Endothelial cell (in vitro differentiated cells): ENCODE measurements around the gene SPOCK1. TPM values are rescaled to one million over a fixed set of nuclear protein-coding genes. Genes with fewer than 3 reads are reported as not detected.
"Not testable (repeated sequence)": the region's sequence is repeated elsewhere in the genome, so short reads cannot be mapped to it uniquely, and the experiment has no call there.

Source experiments
- DNase-seq: peaks from one replicate; pipeline ENCODE4 v3.0.0; 2021; ENCODE audit warnings: low spot score
- H3K27ac Mint-ChIP-seq: one replicate; pipeline ENCODE4 v1.8.0; 2021; ENCODE audit warnings: mixed read lengths, inconsistent platforms; ENCODE audit not compliant: unreplicated experiment
- H3K27me3 Mint-ChIP-seq: one replicate; pipeline ENCODE4 v1.8.0; 2021; ENCODE audit warnings: mild to moderate bottlenecking, moderate library complexity, mixed read lengths, inconsistent platforms; ENCODE audit not compliant: unreplicated experiment
- H3K36me3 Mint-ChIP-seq: one replicate; pipeline ENCODE4 v1.8.0; 2021; ENCODE audit warnings: mild to moderate bottlenecking, low read depth, mixed read lengths, inconsistent platforms; ENCODE audit not compliant: unreplicated experiment
- H3K4me1 Mint-ChIP-seq: one replicate; pipeline ENCODE4 v1.8.0; 2021; ENCODE audit warnings: mild to moderate bottlenecking, mixed read lengths, inconsistent platforms; ENCODE audit not compliant: unreplicated experiment
- H3K4me3 Mint-ChIP-seq: one replicate; pipeline ENCODE4 v1.8.0; 2021; ENCODE audit warnings: mild to moderate bottlenecking, mixed read lengths, inconsistent platforms; ENCODE audit not compliant: unreplicated experiment
- H3K9me3 Mint-ChIP-seq: one replicate; pipeline ENCODE4 v1.8.0; 2021; ENCODE audit warnings: mixed read lengths, inconsistent platforms; ENCODE audit not compliant: unreplicated experiment
- total RNA-seq: library from RNA; stranded (reverse); fragmentation: NEBNext Ultra II Directional; extraction: Animal tissue kit (Norgen Biotek cat#: 25700); gene quantifications from one replicate; pipeline ENCODE4 v1.2.1, GENCODE V29; 2021; ENCODE audit not compliant: unreplicated experiment
- TF ChIP-seq, protein P1 (sequence below): fragments of 200-600 bp; sonication (generic); IDR thresholded peaks from one replicate; pipeline ENCODE4 v1.5.0; 2021; ENCODE audit warnings: antibody characterized with exemption; ENCODE audit not compliant: unreplicated experiment

Gene SPOCK1
- total RNA-seq, 1 donor from 2014 or later, result 8.7 TPM

DNA sequence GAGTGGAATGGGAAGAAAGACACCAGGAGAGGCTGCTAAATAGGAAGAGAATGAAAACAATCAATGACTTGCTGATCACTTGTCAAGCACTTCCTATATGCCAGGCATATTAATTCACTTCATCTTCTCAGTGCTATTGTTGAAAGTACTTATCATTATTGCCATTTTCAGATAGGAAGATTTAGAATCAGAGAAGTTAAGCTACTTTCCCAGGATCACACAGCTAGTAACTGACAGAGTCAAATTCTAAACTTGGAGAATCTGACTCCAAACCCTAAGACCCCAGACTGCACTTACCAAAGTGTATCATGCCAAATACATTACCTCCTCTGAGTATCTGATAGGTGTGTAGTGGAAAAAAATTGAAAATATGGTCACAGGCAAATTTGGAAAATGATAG is 236.3 kb downstream of the SPOCK1 start:
- TF ChIP-seq, protein P1, sequence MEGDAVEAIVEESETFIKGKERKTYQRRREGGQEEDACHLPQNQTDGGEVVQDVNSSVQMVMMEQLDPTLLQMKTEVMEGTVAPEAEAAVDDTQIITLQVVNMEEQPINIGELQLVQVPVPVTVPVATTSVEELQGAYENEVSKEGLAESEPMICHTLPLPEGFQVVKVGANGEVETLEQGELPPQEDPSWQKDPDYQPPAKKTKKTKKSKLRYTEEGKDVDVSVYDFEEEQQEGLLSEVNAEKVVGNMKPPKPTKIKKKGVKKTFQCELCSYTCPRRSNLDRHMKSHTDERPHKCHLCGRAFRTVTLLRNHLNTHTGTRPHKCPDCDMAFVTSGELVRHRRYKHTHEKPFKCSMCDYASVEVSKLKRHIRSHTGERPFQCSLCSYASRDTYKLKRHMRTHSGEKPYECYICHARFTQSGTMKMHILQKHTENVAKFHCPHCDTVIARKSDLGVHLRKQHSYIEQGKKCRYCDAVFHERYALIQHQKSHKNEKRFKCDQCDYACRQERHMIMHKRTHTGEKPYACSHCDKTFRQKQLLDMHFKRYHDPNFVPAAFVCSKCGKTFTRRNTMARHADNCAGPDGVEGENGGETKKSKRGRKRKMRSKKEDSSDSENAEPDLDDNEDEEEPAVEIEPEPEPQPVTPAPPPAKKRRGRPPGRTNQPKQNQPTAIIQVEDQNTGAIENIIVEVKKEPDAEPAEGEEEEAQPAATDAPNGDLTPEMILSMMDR, result no peak
- Mint-ChIP-seq H3K4me3 (no peak overlapping the region), H3K36me3 (no peaks in the 10 kb centered on the region), H3K27me3 (peaks cover 2% of the 10 kb centered on the region), H3K9me3 (no peaks in the 10 kb centered on the region), H3K4me1 (no peaks in the 10 kb centered on the region), H3K27ac (no peak overlapping the region)
- DNase-seq, result no peak

GRCh38 chr5:137260820-137261695 is 238.1 kb downstream of the SPOCK1 start:
- H3K36me3 Mint-ChIP-seq, result no peaks in the 10 kb centered on the region
- H3K27me3 Mint-ChIP-seq, result peaks cover 2% of the 10 kb centered on the region
- H3K9me3 Mint-ChIP-seq, result no peaks in the 10 kb centered on the region
- TF ChIP-seq, protein P1, result no peak
- H3K27ac Mint-ChIP-seq, result no peak overlapping the region
- H3K4me1 Mint-ChIP-seq, result no peaks in the 10 kb centered on the region
- DNase-seq, result no peak
- no peak overlapping the region for H3K4me3 Mint-ChIP-seq

- not testable (repeated sequence) for DNase-seq, H3K27me3 Mint-ChIP-seq, H3K9me3 Mint-ChIP-seq, H3K4me3 Mint-ChIP-seq, H3K36me3 Mint-ChIP-seq, H3K4me1 Mint-ChIP-seq, H3K27ac Mint-ChIP-seq
Measured at GRCh38 chr5:137259115-137259514, 240.0 kb downstream of the SPOCK1 start.

DNA sequence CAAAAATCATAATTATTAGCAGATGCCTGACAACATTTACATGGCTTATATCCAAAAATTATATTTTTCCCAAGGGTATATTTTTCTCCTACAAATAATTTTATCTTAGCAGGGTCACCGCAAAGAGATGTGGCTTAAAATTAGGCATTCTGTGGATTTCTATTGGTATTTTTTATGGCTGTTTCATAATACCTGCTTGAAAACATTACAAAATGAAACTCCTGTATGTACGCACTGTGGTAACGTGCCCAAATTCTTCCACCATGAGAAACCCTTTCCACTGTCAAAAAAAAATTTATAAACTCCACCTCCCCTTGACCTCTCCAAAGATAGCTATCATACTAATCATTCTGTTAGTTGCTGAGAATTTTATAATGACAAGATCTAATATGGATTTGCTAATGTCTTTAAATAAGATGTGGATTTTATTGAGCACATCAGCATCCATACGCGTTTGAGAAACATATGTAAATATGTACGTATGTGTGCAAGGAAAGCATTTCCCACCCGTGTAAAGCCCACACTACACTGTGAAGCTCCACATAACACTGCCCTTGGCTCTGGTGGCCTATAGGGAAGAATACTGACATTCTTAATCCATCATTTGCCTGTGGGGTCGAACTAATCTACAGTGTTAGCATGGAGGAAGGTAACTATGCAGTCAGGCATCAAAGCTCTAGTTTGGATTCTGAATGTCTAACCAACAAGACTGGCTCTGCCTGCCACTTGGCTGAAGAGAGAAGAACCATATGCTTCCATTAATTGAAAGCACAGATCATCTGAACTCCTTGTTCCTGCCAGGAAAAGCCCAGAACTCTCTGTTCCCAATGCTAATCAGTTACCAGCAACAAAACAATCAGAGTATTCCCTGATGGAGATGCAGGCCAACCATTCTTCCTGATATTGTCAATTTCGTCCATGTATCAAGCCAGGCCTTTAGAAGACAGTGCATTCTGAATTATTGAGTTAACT is 244.7 kb downstream of the SPOCK1 start:
- TF ChIP-seq, protein P1, result no peak
- Mint-ChIP-seq H3K4me3 (no peak overlapping the region), H3K4me1 (peaks cover 7% of the 10 kb centered on the region), H3K9me3 (no peaks in the 10 kb centered on the region), H3K27me3 (no peaks in the 10 kb centered on the region), H3K36me3 (no peaks in the 10 kb centered on the region), H3K27ac (no peak overlapping the region)
- DNase-seq, result no peak

DNA sequence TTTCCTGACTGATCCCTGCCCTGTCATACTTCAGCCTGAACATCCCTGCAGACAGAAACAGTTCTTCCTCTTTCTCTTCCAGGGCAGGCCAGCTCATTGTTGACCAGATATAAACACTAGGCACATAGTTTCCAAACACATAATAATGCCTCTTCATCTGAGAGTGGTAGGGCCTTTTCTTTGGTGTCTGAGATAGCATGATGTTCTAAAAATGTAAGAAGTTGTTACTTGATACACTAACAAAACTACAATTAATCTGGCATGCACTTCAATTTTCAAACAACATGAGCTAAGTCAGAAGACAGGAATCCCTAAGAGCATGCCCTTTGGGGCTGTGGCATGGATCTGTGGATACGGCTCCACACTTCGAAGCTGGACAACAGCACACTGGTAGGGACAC is 246.6 kb downstream of the SPOCK1 start:
- TF ChIP-seq, protein P1, result no peak
- Mint-ChIP-seq H3K27me3 (no peaks in the 10 kb centered on the region), H3K4me3 (no peak overlapping the region), H3K4me1 (peaks cover 7% of the 10 kb centered on the region), H3K36me3 (no peaks in the 10 kb centered on the region), H3K27ac (no peak overlapping the region), H3K9me3 (no peaks in the 10 kb centered on the region)
- DNase-seq, result no peak
